ENCODE measurements around the gene AGAP2.

AGAP2 gene

GRCh38 chr12:57763881-57764661 is 25.5 kb upstream of the AGAP2 start:
- Mint-ChIP-seq H3K27ac (peak overlapping the region; percentile 32), H3K4me3 (peak overlapping the region; percentile 89), H3K4me1 (ENCODE audit: low read depth) (peaks cover 32% of the 10 kb centered on the region), H3K9me3 (no peaks in the 10 kb centered on the region), H3K27me3 (ENCODE audit: low read depth) (peaks cover 20% of the 10 kb centered on the region), H3K36me3 (ENCODE audit: low read depth) (peaks cover 21% of the 10 kb centered on the region)

- Mint-ChIP-seq H3K27ac (no peak overlapping the region), H3K4me3 (no peak overlapping the region), H3K4me1 (ENCODE audit: low read depth) (peaks cover 36% of the 10 kb centered on the region), H3K27me3 (ENCODE audit: low read depth) (peaks cover 20% of the 10 kb centered on the region), H3K9me3 (no peaks in the 10 kb centered on the region), H3K36me3 (ENCODE audit: low read depth) (peaks cover 24% of the 10 kb centered on the region)
These were observed 23.9 kb upstream of the AGAP2 start for GRCh38 chr12:57762463-57762862.

DNA sequence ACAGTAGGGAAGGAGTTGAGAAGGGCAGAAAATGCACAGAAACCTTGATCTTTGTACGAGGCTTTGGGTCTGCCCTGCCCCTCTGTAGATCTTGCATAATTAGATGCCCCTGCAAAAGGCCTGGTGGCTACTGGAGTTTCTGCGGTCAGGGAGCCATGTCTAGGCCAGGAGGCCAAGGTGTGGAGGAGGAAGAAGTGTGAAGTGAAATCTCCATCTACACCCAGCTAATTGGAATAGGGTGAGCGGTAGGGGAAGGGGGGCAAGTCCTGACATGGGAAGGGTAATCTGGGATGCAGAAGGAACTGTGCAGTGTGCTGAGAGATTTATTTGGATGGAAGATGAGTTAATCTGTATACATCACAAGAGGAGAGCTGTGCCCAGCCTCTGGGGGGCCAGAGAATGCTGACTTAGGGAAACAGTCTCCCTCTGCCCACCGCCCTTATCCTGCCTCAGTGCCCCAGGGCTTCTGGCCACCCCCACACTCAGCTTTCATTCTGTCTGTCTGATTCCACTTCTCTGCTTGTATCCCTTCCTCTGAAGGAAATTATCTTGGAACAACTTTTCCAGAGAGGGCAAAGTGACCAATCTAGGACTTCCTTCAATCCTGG is 23.0 kb upstream of the AGAP2 start:
- Mint-ChIP-seq H3K4me3 (no peak overlapping the region), H3K36me3 (ENCODE audit: low read depth) (peaks cover 28% of the 10 kb centered on the region), H3K9me3 (no peaks in the 10 kb centered on the region), H3K27ac (no peak overlapping the region), H3K27me3 (ENCODE audit: low read depth) (peaks cover 17% of the 10 kb centered on the region), H3K4me1 (ENCODE audit: low read depth) (peaks cover 39% of the 10 kb centered on the region)

DNA sequence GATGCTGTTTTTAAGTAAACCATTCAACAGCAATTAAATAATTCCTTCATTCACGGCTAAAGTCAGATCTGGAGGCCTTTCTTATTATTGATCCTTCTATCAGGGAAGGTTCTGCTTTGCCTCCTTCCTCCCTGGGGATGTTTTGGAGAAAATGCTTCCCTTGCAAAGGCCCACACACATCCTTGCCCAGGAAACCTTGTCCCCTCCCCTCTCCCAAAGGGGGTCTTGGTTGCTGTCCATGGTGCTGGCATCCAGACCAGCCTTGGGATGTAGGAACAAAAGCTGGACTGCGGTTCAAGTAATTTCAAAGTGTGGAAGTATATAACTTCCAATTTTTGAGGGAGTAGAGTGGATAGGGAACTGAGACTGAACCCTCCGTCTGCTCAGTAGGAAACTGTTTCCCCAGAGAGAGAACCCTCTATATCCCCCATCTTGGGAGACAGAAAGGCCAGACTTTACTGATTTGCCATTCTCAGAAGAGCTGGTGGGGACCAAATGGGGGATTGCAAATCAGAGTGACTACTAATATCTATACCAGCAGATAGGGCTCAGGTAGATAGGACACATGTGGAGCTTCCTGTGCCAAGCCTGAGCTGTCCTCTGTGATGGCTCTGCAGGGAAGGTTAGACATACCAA is 21.9 kb upstream of the AGAP2 start:
- Mint-ChIP-seq H3K9me3 (no peaks in the 10 kb centered on the region), H3K27ac (no peak overlapping the region), H3K27me3 (ENCODE audit: low read depth) (peaks cover 14% of the 10 kb centered on the region), H3K4me1 (ENCODE audit: low read depth) (peaks cover 38% of the 10 kb centered on the region), H3K4me3 (no peak overlapping the region), H3K36me3 (ENCODE audit: low read depth) (peaks cover 28% of the 10 kb centered on the region)

GRCh38 chr12:57759360-57759980 is 20.9 kb upstream of the AGAP2 start:
- no peak overlapping the region for H3K4me3 Mint-ChIP-seq
- H3K4me1 Mint-ChIP-seq (ENCODE audit: low read depth), result peaks cover 33% of the 10 kb centered on the region
- H3K9me3 Mint-ChIP-seq, result no peaks in the 10 kb centered on the region
- H3K27ac Mint-ChIP-seq, result no peak overlapping the region
- H3K36me3 Mint-ChIP-seq (ENCODE audit: low read depth), result peaks cover 28% of the 10 kb centered on the region
- peaks cover 10% of the 10 kb centered on the region for H3K27me3 Mint-ChIP-seq (ENCODE audit: low read depth)

DNA sequence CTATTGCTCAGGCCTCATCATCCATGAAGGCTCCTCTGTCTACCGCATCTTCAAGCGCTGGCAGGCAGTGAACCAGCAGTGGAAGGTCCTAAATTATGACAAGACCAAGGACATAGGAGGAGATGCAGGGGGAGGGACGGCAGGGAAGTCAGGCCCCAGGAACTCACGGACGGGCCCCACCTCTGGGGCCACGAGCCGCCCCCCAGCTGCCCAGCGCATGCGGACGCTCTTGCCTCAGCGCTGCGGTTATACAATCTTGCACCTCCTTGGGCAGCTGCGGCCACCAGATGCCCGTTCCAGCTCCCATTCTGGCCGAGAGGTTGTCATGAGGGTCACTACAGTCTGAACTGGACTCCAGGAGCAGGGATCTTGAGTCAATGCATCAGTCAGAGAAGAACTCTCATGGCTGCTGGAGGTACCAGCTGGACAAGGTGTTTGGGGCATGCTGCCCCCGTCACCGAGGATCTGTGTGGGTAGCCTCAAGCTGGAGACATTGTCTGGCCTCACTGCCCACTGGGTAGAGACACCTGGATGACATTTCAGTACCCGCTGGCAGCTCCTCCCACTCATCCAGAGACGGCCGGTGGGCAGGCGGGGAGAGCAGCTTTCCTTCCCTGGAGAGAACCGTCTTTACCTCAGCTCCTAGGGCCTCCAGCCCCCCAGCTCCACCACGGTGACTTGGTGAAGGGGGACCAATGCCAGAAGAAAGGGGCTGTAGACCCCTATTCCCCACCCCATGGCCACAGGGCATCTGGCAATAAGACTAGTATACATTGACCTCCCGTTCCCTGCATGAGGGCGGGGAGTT is 20.2 kb upstream of the AGAP2 start:
- Mint-ChIP-seq H3K36me3 (ENCODE audit: low read depth) (peaks cover 25% of the 10 kb centered on the region), H3K9me3 (no peaks in the 10 kb centered on the region), H3K4me1 (ENCODE audit: low read depth) (peaks cover 34% of the 10 kb centered on the region), H3K27ac (no peak overlapping the region), H3K27me3 (ENCODE audit: low read depth) (peaks cover 6% of the 10 kb centered on the region), H3K4me3 (peak overlapping the region; percentile 35)

- H3K36me3 Mint-ChIP-seq (ENCODE audit: low read depth), result peaks cover 21% of the 10 kb centered on the region
- no peak overlapping the region for H3K27ac Mint-ChIP-seq
- no peak overlapping the region for H3K4me3 Mint-ChIP-seq
- H3K4me1 Mint-ChIP-seq (ENCODE audit: low read depth), result peaks cover 41% of the 10 kb centered on the region
- H3K27me3 Mint-ChIP-seq (ENCODE audit: low read depth), result peaks cover 3% of the 10 kb centered on the region
- no peaks in the 10 kb centered on the region for H3K9me3 Mint-ChIP-seq
These were observed 19.2 kb upstream of the AGAP2 start for GRCh38 chr12:57757771-57758170.

GRCh38 chr12:57756406-57757341 is 18.1 kb upstream of the AGAP2 start:
- peaks cover 3% of the 10 kb centered on the region for H3K27me3 Mint-ChIP-seq (ENCODE audit: low read depth)
- peak overlapping the region; percentile 75 for H3K27ac Mint-ChIP-seq
- peaks cover 22% of the 10 kb centered on the region for H3K36me3 Mint-ChIP-seq (ENCODE audit: low read depth)
- H3K9me3 Mint-ChIP-seq, result no peaks in the 10 kb centered on the region
- peaks cover 50% of the 10 kb centered on the region for H3K4me1 Mint-ChIP-seq (ENCODE audit: low read depth)
- peak overlapping the region; percentile 89 for H3K4me3 Mint-ChIP-seq

- no peaks in the 10 kb centered on the region for H3K9me3 Mint-ChIP-seq
- H3K27ac Mint-ChIP-seq, result peak overlapping the region; percentile 75
- peaks cover 3% of the 10 kb centered on the region for H3K27me3 Mint-ChIP-seq (ENCODE audit: low read depth)
- peaks cover 27% of the 10 kb centered on the region for H3K36me3 Mint-ChIP-seq (ENCODE audit: low read depth)
- peak overlapping the region; percentile 89 for H3K4me3 Mint-ChIP-seq
- peaks cover 56% of the 10 kb centered on the region for H3K4me1 Mint-ChIP-seq (ENCODE audit: low read depth)
These were observed 17.2 kb upstream of the AGAP2 start for GRCh38 chr12:57755454-57756372.

GRCh38 chr12:57755194-57755453 is 16.6 kb upstream of the AGAP2 start:
- H3K4me3 Mint-ChIP-seq, result no peak overlapping the region
- no peaks in the 10 kb centered on the region for H3K9me3 Mint-ChIP-seq
- H3K36me3 Mint-ChIP-seq (ENCODE audit: low read depth), result peaks cover 33% of the 10 kb centered on the region

DNA sequence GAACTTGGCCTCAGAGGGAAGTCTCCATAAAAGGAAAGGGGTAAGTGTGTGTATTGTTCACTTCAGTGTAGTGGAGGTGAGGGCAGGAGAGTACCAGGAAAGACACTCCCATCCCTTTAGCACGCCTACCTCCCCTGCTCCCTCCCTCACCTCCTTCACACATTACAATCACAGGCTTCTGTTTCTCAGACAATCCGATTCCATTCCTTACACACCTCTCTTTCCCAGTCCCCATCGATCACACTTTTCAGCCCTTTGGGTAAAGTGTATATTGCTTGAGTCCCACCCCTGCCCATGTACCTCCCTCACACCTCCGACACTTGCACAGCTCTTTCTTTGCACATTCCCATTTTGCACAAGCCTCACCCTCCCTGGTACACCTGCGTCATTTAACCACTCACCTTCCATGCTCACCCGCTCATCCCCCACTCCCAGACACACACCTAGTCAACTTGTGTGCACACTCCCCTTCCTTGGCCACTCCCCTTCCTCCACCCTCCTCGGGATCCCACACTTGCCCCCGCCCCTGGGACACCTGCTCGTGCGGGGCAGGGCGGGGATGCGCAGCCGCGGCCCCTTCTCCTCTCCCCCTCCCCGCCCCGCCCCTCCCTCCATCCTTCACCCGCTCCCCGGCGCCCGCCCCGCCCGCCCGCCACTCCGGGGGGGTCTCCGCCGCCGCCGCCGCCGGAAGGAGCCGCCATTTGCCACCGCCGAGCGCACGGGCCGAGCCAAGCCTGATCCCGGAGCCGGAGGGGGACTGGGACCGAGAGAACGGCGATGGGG is 16.1 kb upstream of the AGAP2 start, which contains the start of gene MARCHF9:
Gene MARCHF9, plus strand, starts transcription at position 693 of the 783 bp plus-strand sequence. CDS start 426 bp downstream, outside the sequence.
- Mint-ChIP-seq H3K4me3 (peak within 1 kb of the TSS; percentile 92), H3K36me3 (ENCODE audit: low read depth) (peaks cover 33% of the 10 kb centered on the region), H3K9me3 (no peaks in the 10 kb centered on the region), H3K27ac (peak within 1 kb of the TSS; percentile 85), H3K27me3 (ENCODE audit: low read depth) (peaks cover 3% of the 10 kb centered on the region), H3K4me1 (ENCODE audit: low read depth) (peaks cover 61% of the 10 kb centered on the region)

More at GRCh38 chr12:57755194-57755453, 16.6 kb upstream of the AGAP2 start:
- peaks cover 3% of the 10 kb centered on the region for H3K27me3 Mint-ChIP-seq (ENCODE audit: low read depth)
- H3K4me1 Mint-ChIP-seq (ENCODE audit: low read depth), result peaks cover 61% of the 10 kb centered on the region
- no peak overlapping the region for H3K27ac Mint-ChIP-seq

DNA sequence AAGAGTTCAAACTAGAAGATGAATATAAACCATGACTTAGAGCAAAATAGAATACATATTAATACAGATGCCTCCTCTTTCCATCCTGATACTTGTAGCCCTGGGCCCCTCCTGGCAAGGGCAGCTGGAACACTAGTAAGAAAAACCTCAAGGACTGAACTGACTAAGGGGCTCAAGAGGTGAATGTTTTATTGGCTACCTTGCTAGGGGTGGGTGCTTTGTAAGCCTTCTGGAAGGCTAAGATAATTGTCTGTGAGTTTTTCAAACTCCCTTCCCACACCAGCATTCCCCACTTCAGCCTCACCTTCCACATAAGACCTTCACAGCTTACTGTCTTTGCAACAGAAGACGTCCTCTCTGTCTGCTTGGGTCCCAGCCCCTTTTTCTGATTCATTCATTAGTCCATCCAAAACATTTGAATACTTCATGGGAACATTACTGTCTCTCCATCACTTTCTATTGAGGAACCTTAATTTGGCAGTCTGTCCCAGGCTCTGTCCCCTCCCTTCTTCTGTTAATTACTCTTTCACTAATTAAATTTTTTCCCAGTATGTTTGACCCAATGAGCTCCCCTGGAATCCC is 15.3 kb upstream of the AGAP2 start:
- Mint-ChIP-seq H3K27me3 (ENCODE audit: low read depth) (peaks cover 3% of the 10 kb centered on the region), H3K9me3 (no peaks in the 10 kb centered on the region), H3K4me1 (ENCODE audit: low read depth) (peaks cover 57% of the 10 kb centered on the region), H3K36me3 (ENCODE audit: low read depth) (peaks cover 32% of the 10 kb centered on the region), H3K4me3 (peak overlapping the region; percentile 92), H3K27ac (peak overlapping the region; percentile 85)
